HepG2 (cell line): Measurements from ENCODE around the gene PITX3. TPM values are rescaled to one million over a fixed set of nuclear protein-coding genes. Genes with fewer than 3 reads are reported as not detected.

Source experiments
- ATF2 ChIP-seq: sonication (generic); formaldehyde crosslinking; IDR thresholded peaks from 2 replicates; pipeline ENCODE4 v1.4.0; 2020; ENCODE audit warnings: missing genetic modification reagents
- E2F2 ChIP-seq: sonication (generic); formaldehyde crosslinking; IDR thresholded peaks from 2 replicates; pipeline ENCODE4 v1.4.0; 2020; ENCODE audit warnings: missing genetic modification reagents, borderline replicate concordance
- ERF ChIP-seq: IDR thresholded peaks from 2 replicates; pipeline ENCODE4 v1.6.1; 2018; ENCODE audit warnings: missing biosample characterization, missing genetic modification reagents
- FOXK1 ChIP-seq: sonication (generic); formaldehyde crosslinking; IDR thresholded peaks from 2 replicates; pipeline ENCODE4 v1.4.0; 2020; ENCODE audit warnings: low read depth, missing genetic modification reagents, borderline replicate concordance
- HNRNPH1 ChIP-seq: fragments of 200-400 bp; formaldehyde crosslinking; optimal IDR thresholded peaks from 2 replicates; pipeline ENCODE3; 2017; ENCODE audit warnings: mild to moderate bottlenecking, low read depth, low read length
- HOXD1 ChIP-seq: sonication (generic); formaldehyde crosslinking; IDR thresholded peaks from 2 replicates; pipeline ENCODE4 v1.5.0; 2020; ENCODE audit warnings: missing genetic modification reagents
- MTA1 ChIP-seq: sonication (generic); formaldehyde crosslinking; IDR thresholded peaks from 2 replicates; pipeline ENCODE4 v1.4.0; 2020; ENCODE audit warnings: missing genetic modification reagents, mild to moderate bottlenecking, borderline replicate concordance
- PHF21A ChIP-seq: sonication (generic); formaldehyde crosslinking; IDR thresholded peaks from 2 replicates; pipeline ENCODE4 v1.5.0; 2020; ENCODE audit warnings: mild to moderate bottlenecking, missing genetic modification reagents
- SNAPC2 ChIP-seq: sonication (generic); formaldehyde crosslinking; IDR thresholded peaks from 2 replicates; pipeline ENCODE4 v1.8.1; 2022; ENCODE audit warnings: mild to moderate bottlenecking, missing genetic modification reagents
- SRY ChIP-seq: sonication (generic); formaldehyde crosslinking; IDR thresholded peaks from 2 replicates; pipeline ENCODE4 v1.8.0; 2022; ENCODE audit warnings: mild to moderate bottlenecking, missing genetic modification reagents
- STAG1 ChIP-seq: sonication (generic); formaldehyde crosslinking; IDR thresholded peaks from 2 replicates; pipeline ENCODE4 v1.4.0; 2020; ENCODE audit warnings: missing genetic modification reagents
- THRA ChIP-seq: sonication (generic); formaldehyde crosslinking; IDR thresholded peaks from 2 replicates; pipeline ENCODE4 v1.4.0; 2020; ENCODE audit warnings: missing genetic modification reagents, borderline replicate concordance
- ZBTB33 ChIP-seq: sonication (generic); formaldehyde crosslinking; IDR thresholded peaks from 2 replicates; pipeline ENCODE4 v1.4.0; 2020; ENCODE audit warnings: missing genetic modification reagents
- ZBTB37 ChIP-seq: sonication (generic); formaldehyde crosslinking; IDR thresholded peaks from 2 replicates; pipeline ENCODE4 v1.4.0; 2020; ENCODE audit warnings: mild to moderate bottlenecking, missing genetic modification reagents
- ZNF10 ChIP-seq: sonication (generic); formaldehyde crosslinking; IDR thresholded peaks from 2 replicates; pipeline ENCODE4 v1.4.0; 2020; ENCODE audit warnings: mild to moderate bottlenecking, low read depth, missing genetic modification reagents, borderline replicate concordance
- ZNF335 ChIP-seq: sonication (generic); formaldehyde crosslinking; IDR thresholded peaks from 2 replicates; pipeline ENCODE4 v1.4.0; 2020; ENCODE audit warnings: missing genetic modification reagents
- ZNF354B ChIP-seq: sonication (generic); formaldehyde crosslinking; IDR thresholded peaks from 2 replicates; pipeline ENCODE4 v1.8.0; 2022; ENCODE audit warnings: mild to moderate bottlenecking, missing genetic modification reagents
- ZNF501 ChIP-seq: sonication (generic); formaldehyde crosslinking; IDR thresholded peaks from 2 replicates; pipeline ENCODE4 v1.5.1; 2020; ENCODE audit warnings: mild to moderate bottlenecking, moderate library complexity, missing genetic modification reagents
- ZNF7 ChIP-seq: IDR thresholded peaks from 2 replicates; pipeline ENCODE4 v1.6.1; 2016; ENCODE audit warnings: missing biosample characterization, missing genetic modification reagents
- ZNF746 ChIP-seq: sonication (generic); formaldehyde crosslinking; IDR thresholded peaks from 2 replicates; pipeline ENCODE4 v1.8.0; 2022; ENCODE audit warnings: mild to moderate bottlenecking, missing genetic modification reagents
- ZSCAN31 ChIP-seq: sonication (generic); formaldehyde crosslinking; IDR thresholded peaks from 2 replicates; pipeline ENCODE4 v1.5.0; 2020; ENCODE audit warnings: low read depth, mild to moderate bottlenecking, missing genetic modification reagents
- ZSCAN9 ChIP-seq: IDR thresholded peaks from 2 replicates; pipeline ENCODE4 v1.6.1; 2016; ENCODE audit warnings: borderline replicate concordance
- polyA plus RNA-seq, 8 experiments: library from polyadenylated mRNA; depleted of rRNA in 3 of 8; stranded (reverse) in 7 of 8; unstranded in 1 of 8; fragments of >200 nt; fragmentation: Illumina TruSeq in 4 of 8; extraction: Trizol in 4 of 8; gene quantifications; 2 replicates each; pipeline versions ENCODE4 v1.2.1 to v1.2.3, GENCODE V29; 2011 to 2016; ENCODE audit warnings: low read depth in 4 of 8, missing spikeins in 1 of 8, mixed read lengths in 1 of 8; ENCODE audit not compliant: insufficient read depth in 1 of 8
- total RNA-seq, 5 experiments: library from RNA; depleted of rRNA; stranded (reverse); fragments of >200 nt; fragmentation: Illumina TruSeq; extraction: Trizol; gene quantifications; 2 replicates each; pipeline ENCODE4 v1.2.3, GENCODE V29; 2016; ENCODE audit warnings: low read depth in 1 of 5

The PITX3 gene
- total and polyA plus RNA-seq, 2 of the 13 experiments (the other 11 are each of a cell fraction or from before 2014, with no cell fraction given) = not detected

- TF ChIP-seq PHF21A (CRISPR knock-in tag) (peak; percentile 59; the same call in 1 of the 2 replicates), ZNF746 (CRISPR knock-in tag) (peak; percentile 74; the same call in 1 of the 2 replicates), ZBTB33 (no peak), ZNF335 (peak; percentile 54; the same call in 1 of the 2 replicates), ZSCAN31 (no peak; the same call in 1 of the 2 replicates), SRY (CRISPR knock-in tag) (peak; percentile 96), ZNF501 (peak; percentile 74), THRA (CRISPR knock-in tag) (0 out of 2 replicates have a peak, but pooled peaks have one; percentile 31), ZNF354B (CRISPR knock-in tag) (peak; percentile 67; the same call in 1 of the 2 replicates), ZBTB37 (CRISPR knock-in tag) (no peak), ZNF10 (CRISPR knock-in tag) (no peak), E2F2 (CRISPR knock-in tag) (no peak), ZSCAN9 (CRISPR knock-in tag) (peak; percentile 85; the same call in 1 of the 2 replicates), HOXD1 (CRISPR knock-in tag) (no peak), MTA1 (CRISPR knock-in tag) (peak; percentile 74; the same call in 1 of the 2 replicates), STAG1 (CRISPR knock-in tag) (no peak), ZNF7 (CRISPR knock-in tag) (no peak), HNRNPH1 (no peak), ERF (CRISPR knock-in tag) (peak; percentile 93), SNAPC2 (CRISPR knock-in tag) (peak; percentile 88; the same call in 1 of the 2 replicates), FOXK1 (CRISPR knock-in tag) (no peak), ATF2 (peak; percentile 68; the same call in 1 of the 2 replicates)
These were observed 15.4 kb downstream of the PITX3 start, which contains the start of gene ELOVL3 (continued) for GRCh38 chr10:102225646-102226541.
